Measurements from ENCODE around the gene TNPO2. TPM values are rescaled to one million over a fixed set of nuclear protein-coding genes. Genes with fewer than 3 reads are reported as not detected.

Gene TNPO2
- total and polyA plus RNA-seq, 2 of the 13 experiments (the other 11 are each of a cell fraction or from before 2014, with no cell fraction given), result 31.7 to 61.0 TPM

DNA sequence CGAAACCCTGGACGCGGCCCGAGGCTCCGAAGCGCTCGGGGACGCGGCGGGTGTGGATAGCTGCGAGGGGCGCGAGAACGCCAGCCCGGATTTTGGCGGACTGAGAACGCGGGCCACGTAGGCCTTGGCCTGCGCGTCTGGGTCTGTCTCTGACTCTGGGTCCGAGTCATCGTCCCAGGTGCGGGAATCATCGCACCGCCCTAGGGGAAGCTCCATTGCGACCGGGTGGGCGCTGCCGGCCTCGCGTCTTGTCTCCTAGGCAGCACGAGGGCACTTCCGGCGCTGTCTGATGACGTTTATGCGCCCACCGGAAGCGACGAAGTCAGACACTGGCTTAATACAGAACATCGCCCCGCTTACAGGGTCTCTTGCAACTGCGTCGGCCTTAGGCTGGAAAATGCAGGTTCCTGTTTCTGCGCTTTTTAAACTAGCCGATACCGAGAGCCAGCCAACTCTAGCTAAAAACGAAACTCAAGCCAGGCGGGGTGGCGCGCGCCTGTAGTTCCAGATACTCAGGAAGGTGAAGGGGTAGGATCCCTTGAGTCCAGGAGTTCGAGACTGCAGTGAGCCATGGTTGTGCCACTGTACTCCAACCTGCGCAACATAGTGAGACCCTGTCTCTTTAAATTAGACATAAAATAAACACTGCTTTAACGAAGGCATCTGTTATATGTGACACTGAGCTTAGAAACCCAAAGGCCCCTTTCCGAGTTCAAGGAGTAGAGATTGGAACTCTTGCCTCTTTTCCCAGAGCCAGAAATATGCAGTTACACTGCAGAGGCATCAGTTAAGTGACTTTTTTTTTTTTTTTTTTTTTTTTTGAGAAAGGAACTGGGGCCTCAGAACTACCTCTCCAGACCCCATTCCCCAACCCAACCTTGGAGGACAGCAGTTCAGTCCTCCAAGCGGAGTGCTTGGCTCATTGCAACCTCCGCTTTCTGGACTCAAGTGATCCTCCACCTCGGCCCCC is 27.1 kb downstream of the TNPO2 start, which contains the start of gene FBXW9 (continued):
- TF ChIP-seq SMARCE1 (IDR thresholded peaks at IDR 0.05; ENCODE audit: borderline replicate concordance) (no peak), ZFYVE20 (CRISPR knock-in tag; IDR thresholded peaks at IDR 0.05; ENCODE audit: borderline replicate concordance, low read depth) (no peak), ZSCAN31 (CRISPR knock-in tag; IDR thresholded peaks at IDR 0.05; ENCODE audit: low read depth) (peak; percentile 63; the same call in 1 of the 2 replicates), ZNF569 (CRISPR knock-in tag; IDR thresholded peaks at IDR 0.05; ENCODE audit: borderline replicate concordance) (no peak), ZNF530 (CRISPR knock-in tag; IDR thresholded peaks at IDR 0.05; ENCODE audit: low read depth) (no peak), MAF1 (CRISPR knock-in tag; IDR thresholded peaks at IDR 0.05; ENCODE audit: borderline replicate concordance) (0 out of 2 replicates have a peak, but pooled peaks have one; percentile 64), NFE2 (CRISPR knock-in tag; IDR thresholded peaks at IDR 0.05) (no peak), ZNF253 (CRISPR knock-in tag; IDR thresholded peaks at IDR 0.05; ENCODE audit: borderline replicate concordance) (no peak), ZNF883 (CRISPR knock-in tag; IDR thresholded peaks at IDR 0.05; ENCODE audit: not compliant biosample characterization) (peak; percentile 81), ZFX (CRISPR knock-in tag; IDR thresholded peaks at IDR 0.05; ENCODE audit: low read depth) (peak; percentile 82), ZNF331 (CRISPR knock-in tag; IDR thresholded peaks at IDR 0.05) (peak; percentile 80), ZBTB21 (CRISPR knock-in tag; IDR thresholded peaks at IDR 0.05) (peak; percentile 82), NFYC (CRISPR knock-in tag; IDR thresholded peaks at IDR 0.05) (no peak), KLF12 (CRISPR knock-in tag; IDR thresholded peaks at IDR 0.05; ENCODE audit: borderline replicate concordance) (no peak; the same call in 1 of the 2 replicates), ZNF850 (CRISPR knock-in tag; conservative IDR thresholded peaks at IDR 0.05) (no peak), ZNF557 (CRISPR knock-in tag; IDR thresholded peaks at IDR 0.05) (no peak), SP5 (CRISPR knock-in tag; IDR thresholded peaks at IDR 0.05; ENCODE audit: borderline replicate concordance, low read depth) (no peak), CCAR2 (optimal IDR thresholded peaks at IDR 0.05; ENCODE audit: low read depth, low read length) (no peak), ATAD3A (CRISPR knock-in tag; IDR thresholded peaks at IDR 0.05) (no peak), BHLHE40 (IDR thresholded peaks at IDR 0.05; ENCODE audit: low read length) (no peak), NRL (CRISPR knock-in tag; IDR thresholded peaks at IDR 0.05; ENCODE audit: borderline replicate concordance) (peak; percentile 95), KAT2B (IDR thresholded peaks at IDR 0.05; ENCODE audit: borderline replicate concordance, low read depth, low read length) (no peak)
- TF ChIP-seq, protein P1, sequence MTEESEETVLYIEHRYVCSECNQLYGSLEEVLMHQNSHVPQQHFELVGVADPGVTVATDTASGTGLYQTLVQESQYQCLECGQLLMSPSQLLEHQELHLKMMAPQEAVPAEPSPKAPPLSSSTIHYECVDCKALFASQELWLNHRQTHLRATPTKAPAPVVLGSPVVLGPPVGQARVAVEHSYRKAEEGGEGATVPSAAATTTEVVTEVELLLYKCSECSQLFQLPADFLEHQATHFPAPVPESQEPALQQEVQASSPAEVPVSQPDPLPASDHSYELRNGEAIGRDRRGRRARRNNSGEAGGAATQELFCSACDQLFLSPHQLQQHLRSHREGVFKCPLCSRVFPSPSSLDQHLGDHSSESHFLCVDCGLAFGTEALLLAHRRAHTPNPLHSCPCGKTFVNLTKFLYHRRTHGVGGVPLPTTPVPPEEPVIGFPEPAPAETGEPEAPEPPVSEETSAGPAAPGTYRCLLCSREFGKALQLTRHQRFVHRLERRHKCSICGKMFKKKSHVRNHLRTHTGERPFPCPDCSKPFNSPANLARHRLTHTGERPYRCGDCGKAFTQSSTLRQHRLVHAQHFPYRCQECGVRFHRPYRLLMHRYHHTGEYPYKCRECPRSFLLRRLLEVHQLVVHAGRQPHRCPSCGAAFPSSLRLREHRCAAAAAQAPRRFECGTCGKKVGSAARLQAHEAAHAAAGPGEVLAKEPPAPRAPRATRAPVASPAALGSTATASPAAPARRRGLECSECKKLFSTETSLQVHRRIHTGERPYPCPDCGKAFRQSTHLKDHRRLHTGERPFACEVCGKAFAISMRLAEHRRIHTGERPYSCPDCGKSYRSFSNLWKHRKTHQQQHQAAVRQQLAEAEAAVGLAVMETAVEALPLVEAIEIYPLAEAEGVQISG (CRISPR knock-in tag; IDR thresholded peaks at IDR 0.05), result peak; percentile 95
- TF ChIP-seq, protein P2, sequence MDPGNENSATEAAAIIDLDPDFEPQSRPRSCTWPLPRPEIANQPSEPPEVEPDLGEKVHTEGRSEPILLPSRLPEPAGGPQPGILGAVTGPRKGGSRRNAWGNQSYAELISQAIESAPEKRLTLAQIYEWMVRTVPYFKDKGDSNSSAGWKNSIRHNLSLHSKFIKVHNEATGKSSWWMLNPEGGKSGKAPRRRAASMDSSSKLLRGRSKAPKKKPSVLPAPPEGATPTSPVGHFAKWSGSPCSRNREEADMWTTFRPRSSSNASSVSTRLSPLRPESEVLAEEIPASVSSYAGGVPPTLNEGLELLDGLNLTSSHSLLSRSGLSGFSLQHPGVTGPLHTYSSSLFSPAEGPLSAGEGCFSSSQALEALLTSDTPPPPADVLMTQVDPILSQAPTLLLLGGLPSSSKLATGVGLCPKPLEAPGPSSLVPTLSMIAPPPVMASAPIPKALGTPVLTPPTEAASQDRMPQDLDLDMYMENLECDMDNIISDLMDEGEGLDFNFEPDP (CRISPR knock-in tag; conservative IDR thresholded peaks at IDR 0.05), result no peak
- TF ChIP-seq, protein P3, sequence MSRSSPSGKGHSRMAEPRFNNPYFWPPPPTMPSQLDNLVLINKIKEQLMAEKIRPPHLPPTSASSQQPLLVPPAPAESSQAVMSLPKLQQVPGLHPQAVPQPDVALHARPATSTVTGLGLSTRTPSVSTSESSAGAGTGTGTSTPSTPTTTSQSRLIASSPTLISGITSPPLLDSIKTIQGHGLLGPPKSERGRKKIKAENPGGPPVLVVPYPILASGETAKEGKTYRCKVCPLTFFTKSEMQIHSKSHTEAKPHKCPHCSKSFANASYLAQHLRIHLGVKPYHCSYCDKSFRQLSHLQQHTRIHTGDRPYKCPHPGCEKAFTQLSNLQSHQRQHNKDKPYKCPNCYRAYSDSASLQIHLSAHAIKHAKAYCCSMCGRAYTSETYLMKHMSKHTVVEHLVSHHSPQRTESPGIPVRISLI (CRISPR knock-in tag; IDR thresholded peaks at IDR 0.05; ENCODE audit: borderline replicate concordance), result peak; percentile 51; the same call in 1 of the 2 replicates
